Measurements from ENCODE around the gene ANO9.
"Not testable (repeated sequence)": the region's sequence is repeated elsewhere in the genome, so short reads cannot be mapped to it uniquely, and the experiment has no call there.

Gene ANO9

DNA sequence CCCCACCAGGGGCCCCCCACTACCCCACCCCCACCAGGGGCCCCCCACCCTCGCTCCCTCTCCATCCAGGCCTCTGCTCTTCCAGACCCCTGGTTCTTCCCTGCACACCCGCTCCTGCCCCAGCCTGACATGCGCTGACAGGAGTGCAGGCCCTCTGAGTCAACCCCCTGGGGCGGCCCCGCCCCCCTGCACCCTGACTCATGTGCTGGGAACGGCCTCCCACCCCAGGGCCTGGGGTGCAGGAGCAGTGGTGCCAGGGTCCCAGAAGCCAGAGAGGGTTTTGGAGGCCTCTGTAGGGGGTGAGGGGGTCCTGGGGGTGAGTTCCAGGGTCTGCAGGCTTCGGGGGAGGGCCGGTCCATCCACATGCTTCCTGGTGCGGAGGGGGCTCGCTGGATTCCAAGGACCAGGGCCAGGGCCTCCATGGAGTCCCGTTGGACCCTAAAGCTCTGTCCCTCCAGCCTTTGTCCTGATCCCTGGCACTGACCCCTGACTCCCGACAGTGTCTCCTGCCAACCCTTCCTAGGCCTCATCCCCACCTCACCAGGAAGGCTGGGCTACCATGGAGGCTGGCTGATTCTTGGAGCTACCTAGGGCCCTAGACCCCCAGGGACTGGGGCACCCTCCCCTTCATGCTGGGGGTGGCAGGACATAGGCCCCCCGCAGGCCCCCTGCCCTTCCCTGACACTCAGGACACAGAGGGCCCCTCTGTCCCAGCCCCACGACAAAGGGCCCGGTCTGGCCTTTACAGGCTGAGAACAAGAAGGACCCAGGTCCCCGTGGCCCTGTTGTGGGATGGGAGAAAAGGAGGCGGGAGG lies 48.4 kb downstream of the ANO9 start:
- H3K4me3 ChIP-seq (ENCODE audit: low read depth, low read length) = peak overlapping the region; percentile 98
- TF ChIP-seq, protein P1, sequence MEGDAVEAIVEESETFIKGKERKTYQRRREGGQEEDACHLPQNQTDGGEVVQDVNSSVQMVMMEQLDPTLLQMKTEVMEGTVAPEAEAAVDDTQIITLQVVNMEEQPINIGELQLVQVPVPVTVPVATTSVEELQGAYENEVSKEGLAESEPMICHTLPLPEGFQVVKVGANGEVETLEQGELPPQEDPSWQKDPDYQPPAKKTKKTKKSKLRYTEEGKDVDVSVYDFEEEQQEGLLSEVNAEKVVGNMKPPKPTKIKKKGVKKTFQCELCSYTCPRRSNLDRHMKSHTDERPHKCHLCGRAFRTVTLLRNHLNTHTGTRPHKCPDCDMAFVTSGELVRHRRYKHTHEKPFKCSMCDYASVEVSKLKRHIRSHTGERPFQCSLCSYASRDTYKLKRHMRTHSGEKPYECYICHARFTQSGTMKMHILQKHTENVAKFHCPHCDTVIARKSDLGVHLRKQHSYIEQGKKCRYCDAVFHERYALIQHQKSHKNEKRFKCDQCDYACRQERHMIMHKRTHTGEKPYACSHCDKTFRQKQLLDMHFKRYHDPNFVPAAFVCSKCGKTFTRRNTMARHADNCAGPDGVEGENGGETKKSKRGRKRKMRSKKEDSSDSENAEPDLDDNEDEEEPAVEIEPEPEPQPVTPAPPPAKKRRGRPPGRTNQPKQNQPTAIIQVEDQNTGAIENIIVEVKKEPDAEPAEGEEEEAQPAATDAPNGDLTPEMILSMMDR (IDR thresholded peaks at IDR 0.05; ENCODE audit: control insufficient read depth, extremely low read depth, insufficient read depth) = no peak
- no peak for DNase-seq (ENCODE audit: low read depth)

DNA sequence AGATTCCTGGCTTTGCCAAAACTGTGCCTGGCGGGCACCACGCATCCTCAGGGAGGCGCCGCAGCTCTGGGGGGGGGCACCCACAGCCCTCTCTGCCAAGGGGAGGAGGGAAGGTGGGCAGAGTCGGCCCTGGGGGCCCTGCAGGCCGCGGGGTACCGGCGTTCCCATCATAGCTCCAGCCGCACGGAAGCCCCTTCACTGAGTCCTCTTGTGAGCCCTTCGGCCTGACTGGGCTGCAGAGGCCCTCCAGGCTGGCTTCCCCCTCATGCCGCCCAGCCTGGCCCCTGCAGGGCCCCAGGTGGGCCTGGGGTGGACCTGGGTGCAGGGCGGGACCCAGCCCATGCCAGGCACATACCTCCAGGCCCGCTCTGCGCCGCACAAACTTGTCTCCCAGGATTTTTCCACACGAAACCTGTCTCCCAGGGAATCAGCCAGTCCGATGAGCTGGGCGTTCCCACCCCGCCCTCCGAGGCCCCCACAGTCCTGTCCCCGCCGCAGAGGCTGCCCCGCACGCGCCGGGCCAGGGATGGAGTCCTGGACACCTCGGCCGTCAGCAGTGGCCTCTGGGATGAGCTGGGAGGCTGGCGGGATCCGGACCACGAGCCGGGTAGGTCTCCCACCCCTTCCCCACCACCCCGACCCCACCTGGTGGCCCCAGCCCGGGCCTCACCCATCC lies 49.6 kb downstream of the ANO9 start:
- DNase-seq (ENCODE audit: low read depth) = no peak
- TF ChIP-seq, protein P1 (IDR thresholded peaks at IDR 0.05; ENCODE audit: control insufficient read depth, extremely low read depth, insufficient read depth) = no peak
- H3K4me3 ChIP-seq (ENCODE audit: low read depth, low read length) = no peak overlapping the region

DNA sequence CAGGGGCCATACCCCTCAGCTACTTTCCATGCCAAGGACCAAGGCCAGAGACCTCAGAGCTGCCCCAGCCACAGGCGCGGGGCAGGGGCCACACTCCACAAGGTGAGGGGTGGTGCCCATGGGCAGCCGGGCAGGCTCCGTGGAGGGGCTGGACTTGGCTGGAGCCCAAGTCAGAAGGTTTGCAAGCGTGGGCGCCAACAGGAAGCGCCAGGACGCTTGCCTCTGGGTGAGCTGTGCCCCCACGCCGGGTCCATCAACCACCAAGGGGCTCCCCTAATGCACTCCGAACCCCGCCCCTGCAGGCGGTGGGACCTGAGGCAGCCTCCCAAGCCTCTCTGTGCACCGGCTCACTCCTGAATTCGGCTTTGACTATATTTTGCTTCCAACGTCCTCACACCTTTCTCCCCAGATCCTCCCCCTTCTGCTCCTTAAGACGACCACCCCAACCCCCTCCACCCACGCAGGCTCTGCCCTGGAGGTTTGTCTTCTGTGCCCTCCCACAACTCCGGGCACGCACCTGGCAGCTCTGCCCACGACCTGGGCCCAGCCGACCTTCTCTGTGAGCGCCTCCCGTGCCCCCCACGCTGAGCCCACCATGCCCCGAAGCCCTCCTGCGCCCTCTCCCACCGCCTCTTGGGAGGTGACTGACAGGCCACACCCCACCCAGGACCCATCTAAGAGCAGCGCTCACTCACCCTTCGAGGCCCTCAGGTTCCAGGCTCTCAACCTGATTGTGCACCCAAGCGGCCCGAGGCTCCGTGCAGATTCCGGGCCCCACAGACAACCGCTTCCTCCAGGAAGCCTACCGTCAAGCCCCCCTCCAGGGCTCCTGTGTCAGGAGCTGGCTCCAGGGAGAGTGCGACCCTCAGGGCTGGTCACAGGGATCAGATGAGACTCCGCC lies 50.4 kb downstream of the ANO9 start:
- TF ChIP-seq, protein P1 (IDR thresholded peaks at IDR 0.05; ENCODE audit: control insufficient read depth, extremely low read depth, insufficient read depth) = no peak
- no peak overlapping the region for H3K4me3 ChIP-seq (ENCODE audit: low read depth, low read length)
- DNase-seq (ENCODE audit: low read depth) = no peak

DNA sequence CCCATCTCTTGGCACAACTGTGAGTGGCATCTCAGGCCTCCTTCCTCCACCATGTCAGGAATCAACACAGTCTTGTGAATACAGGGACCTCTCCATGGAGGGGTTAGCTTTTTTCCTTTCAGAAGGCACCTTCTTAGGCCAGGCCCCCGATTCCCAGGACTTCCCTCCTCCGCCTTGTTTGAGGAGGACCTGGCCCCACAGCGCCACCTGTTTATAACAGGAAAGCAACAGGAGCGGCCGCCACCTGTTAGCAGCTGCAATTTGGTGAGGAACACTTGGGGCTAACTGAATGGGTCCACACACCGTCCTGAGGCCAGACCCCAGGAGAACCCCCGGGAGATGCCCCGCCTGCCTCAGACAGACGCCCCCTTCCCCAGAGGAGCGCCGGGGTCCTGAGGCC lies 51.6 kb downstream of the ANO9 start:
- DNase-seq (ENCODE audit: low read depth) = no peak
- TF ChIP-seq, protein P1 (IDR thresholded peaks at IDR 0.05; ENCODE audit: control insufficient read depth, extremely low read depth, insufficient read depth) = peak; percentile 66
- no peak overlapping the region for H3K4me3 ChIP-seq (ENCODE audit: low read depth, low read length)

DNA sequence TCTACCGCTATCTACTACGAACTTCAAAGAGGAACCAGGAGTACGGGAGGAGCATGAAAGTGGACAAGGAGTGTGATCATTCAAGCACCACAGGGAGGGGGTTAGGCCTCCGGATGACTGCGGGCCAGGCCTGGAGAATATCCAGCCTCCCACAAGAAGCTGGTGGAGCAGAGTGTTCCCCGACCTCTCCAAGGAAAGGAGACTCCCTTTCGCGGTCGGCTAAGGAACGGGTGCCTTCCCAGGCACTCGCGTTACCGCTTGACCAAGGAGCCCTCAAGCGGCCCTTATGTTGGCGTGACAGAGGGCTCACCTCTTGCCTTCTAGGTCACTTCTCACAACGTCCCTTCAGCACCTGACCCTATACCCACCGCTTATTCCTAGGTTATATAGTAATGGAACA lies 52.4 kb downstream of the ANO9 start:
- not testable (repeated sequence) for DNase-seq (ENCODE audit: low read depth); H3K4me3 ChIP-seq (ENCODE audit: low read depth, low read length)

DNA sequence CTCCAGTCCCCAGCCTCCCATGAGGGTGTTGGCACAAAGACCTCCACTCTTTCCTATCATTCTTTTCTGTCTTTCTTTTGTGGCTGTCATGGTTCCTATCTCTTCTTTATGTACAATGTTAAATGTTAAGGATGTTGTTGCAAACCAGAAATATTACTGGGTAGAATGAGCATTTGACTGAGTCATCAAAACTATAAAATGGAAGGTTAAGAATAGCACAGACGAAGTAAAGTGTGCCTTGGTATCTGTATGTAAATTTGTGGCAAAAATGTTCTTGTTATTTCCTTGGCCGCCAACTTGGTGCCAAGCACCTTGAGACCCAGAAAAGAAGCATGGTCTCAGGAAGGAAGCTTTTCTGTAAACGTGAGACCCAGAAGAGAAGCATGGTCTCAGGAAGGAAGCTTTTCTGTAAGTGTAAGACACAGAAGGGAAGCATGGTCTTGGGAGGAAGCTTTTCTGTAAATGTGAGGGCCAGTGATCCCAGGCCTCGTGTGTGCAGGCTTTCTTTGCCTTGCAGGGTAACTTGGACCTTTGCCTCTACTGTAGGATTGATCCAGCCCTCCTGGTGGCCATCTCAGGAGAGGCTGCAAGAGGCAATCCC lies 54.5 kb downstream of the ANO9 start:
- DNase-seq (ENCODE audit: low read depth) = no peak
- TF ChIP-seq, protein P1 (IDR thresholded peaks at IDR 0.05; ENCODE audit: control insufficient read depth, extremely low read depth, insufficient read depth) = no peak
- H3K4me3 ChIP-seq (ENCODE audit: low read depth, low read length) = no peak overlapping the region
